ENCODE results near the gene PRUNE2. TPM values are rescaled to one million over a fixed set of nuclear protein-coding genes. Genes with fewer than 3 reads are reported as not detected.

PRUNE2 gene
- total RNA-seq, 2 experiments from 2014 or later = not detected

DNA sequence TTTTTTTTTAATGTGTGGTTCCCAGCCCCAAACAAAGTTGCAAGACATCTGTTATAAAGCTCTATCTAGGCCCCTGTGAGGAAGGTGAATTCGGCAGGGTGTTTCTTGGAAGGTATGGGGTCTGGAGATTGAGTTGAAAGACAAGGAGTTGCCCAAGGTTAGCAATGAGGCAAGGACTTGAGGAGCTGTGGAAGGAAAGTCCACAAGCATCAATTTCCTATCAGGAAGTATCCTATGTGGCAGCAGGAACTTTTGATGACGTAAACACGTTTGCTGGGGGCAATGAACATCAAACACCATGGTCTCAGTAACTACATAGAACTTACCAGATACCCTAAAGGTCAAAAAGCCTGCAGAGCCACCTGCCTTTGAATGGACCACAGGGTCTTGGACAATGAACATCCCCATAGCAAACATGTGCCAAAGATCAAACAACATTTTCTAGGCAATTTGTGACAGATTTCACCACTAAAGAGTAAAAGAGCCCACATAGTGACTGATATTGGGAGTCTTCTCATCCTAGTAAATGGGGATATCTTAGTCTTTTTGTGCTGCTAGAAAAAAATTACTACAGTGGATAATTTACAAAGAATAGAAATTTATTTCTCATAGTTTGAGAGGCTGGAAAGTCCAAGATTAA, 301.9 kb downstream of the PRUNE2 start:
- TF ChIP-seq, protein P1, sequence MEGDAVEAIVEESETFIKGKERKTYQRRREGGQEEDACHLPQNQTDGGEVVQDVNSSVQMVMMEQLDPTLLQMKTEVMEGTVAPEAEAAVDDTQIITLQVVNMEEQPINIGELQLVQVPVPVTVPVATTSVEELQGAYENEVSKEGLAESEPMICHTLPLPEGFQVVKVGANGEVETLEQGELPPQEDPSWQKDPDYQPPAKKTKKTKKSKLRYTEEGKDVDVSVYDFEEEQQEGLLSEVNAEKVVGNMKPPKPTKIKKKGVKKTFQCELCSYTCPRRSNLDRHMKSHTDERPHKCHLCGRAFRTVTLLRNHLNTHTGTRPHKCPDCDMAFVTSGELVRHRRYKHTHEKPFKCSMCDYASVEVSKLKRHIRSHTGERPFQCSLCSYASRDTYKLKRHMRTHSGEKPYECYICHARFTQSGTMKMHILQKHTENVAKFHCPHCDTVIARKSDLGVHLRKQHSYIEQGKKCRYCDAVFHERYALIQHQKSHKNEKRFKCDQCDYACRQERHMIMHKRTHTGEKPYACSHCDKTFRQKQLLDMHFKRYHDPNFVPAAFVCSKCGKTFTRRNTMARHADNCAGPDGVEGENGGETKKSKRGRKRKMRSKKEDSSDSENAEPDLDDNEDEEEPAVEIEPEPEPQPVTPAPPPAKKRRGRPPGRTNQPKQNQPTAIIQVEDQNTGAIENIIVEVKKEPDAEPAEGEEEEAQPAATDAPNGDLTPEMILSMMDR (IDR thresholded peaks at IDR 0.05) = no peak
- Histone ChIP-seq H3K9me3 (ENCODE audit: control insufficient read depth in 1 of 2, insufficient read depth in 1 of 2, low read length in 2 of 2) (no peaks in the 10 kb centered on the region), H3K4me1 (ENCODE audit: insufficient read depth, low read length) (no peaks in the 10 kb centered on the region), H3K27me3 (ENCODE audit: control insufficient read depth in 1 of 2, insufficient read depth in 2 of 2, low read length in 2 of 2) (no peaks in the 10 kb centered on the region), H3K27ac (ENCODE audit: low read depth in 1 of 2, low read length in 2 of 2) (no peak overlapping the region), H3K4me3 (ENCODE audit: low read length) (no peak overlapping the region), H3K36me3 (ENCODE audit: insufficient read depth, low read length) (no peaks in the 10 kb centered on the region)
- Mint-ChIP-seq H3K27me3 (peaks cover 11% of the 10 kb centered on the region), H3K4me1 (ENCODE audit: low read depth) (no peaks in the 10 kb centered on the region), H3K36me3 (ENCODE audit: low read depth) (no peaks in the 10 kb centered on the region), H3K27ac (no peak overlapping the region), H3K4me3 (no peak overlapping the region), H3K9me3 (no peaks in the 10 kb centered on the region)
- intact Hi-C loops (cut with DNase I, micrococcal nuclease) = no loop called here
- CTCF ChIA-PET = no interaction called here
- ATAC-seq (ENCODE audit: poor library complexity) (no peak), DNase-seq (no peak)
- POLR2A ChIA-PET = no interaction called here

DNA sequence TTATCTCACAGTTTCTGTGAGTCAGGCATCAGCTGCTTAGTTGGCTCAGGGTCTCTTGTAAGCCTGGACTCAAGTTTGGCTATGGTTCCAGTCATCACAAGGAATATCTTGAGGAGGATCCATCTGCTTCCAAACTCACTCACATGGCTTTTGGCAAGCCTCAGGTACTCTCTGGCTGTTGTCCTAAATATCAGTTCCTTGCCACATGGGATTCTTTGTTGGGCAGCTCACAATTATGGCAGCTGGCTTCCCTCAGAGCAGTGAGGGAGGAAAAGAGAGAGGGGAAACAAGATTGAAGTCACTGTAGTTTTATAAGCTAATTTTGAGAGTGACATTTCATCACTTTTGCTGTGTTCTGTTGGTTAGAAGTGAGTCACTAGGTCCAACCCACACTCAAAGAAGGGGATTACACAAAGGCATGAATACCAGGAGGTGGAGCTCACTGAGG, 302.4 kb downstream of the PRUNE2 start:
- H3K27ac Mint-ChIP-seq = no peak overlapping the region
- no peak for ATAC-seq (ENCODE audit: poor library complexity)
- Histone ChIP-seq H3K4me1 (ENCODE audit: insufficient read depth, low read length) (no peaks in the 10 kb centered on the region), H3K4me3 (ENCODE audit: low read length) (no peak overlapping the region), H3K27me3 (ENCODE audit: control insufficient read depth in 1 of 2, insufficient read depth in 2 of 2, low read length in 2 of 2) (no peaks in the 10 kb centered on the region), H3K36me3 (ENCODE audit: insufficient read depth, low read length) (no peaks in the 10 kb centered on the region), H3K27ac (ENCODE audit: low read depth in 1 of 2, low read length in 2 of 2) (no peak overlapping the region), H3K9me3 (ENCODE audit: control insufficient read depth in 1 of 2, insufficient read depth in 1 of 2, low read length in 2 of 2) (no peaks in the 10 kb centered on the region)
- H3K36me3 Mint-ChIP-seq (ENCODE audit: low read depth) = no peaks in the 10 kb centered on the region
- TF ChIP-seq, protein P1 (IDR thresholded peaks at IDR 0.05) = no peak
- ChIA-PET POLR2A (no interaction called here), CTCF (no interaction called here)
- H3K27me3 Mint-ChIP-seq = peaks cover 11% of the 10 kb centered on the region
- H3K4me1 Mint-ChIP-seq (ENCODE audit: low read depth) = no peaks in the 10 kb centered on the region
- DNase-seq = peak in 2 of 14 experiments; percentile 20 to 32
- H3K4me3 Mint-ChIP-seq = no peak overlapping the region
- no peaks in the 10 kb centered on the region for H3K9me3 Mint-ChIP-seq
- intact Hi-C loops (cut with DNase I, micrococcal nuclease) = no loop called here

DNA sequence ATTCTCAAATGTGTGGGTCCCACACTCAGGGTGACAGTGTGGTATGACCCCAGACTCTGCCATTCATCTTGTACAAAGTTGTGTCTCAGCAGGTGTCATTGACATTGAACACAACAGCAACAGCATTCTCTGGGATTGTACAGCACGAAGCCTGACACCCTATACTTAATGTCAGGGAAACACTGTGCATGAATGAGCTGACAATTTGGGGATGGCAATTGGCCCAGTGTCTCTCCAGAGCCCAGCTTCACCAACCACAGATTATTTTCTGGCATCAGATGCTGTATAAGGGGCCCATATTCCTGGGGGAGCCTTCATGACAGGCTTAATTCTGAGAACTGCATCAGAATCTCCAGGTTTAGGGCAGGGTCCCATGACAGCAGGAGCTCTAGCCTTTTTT, 303.7 kb downstream of the PRUNE2 start:
- peaks cover 6% of the 10 kb centered on the region for H3K27me3 Mint-ChIP-seq
- no peaks in the 10 kb centered on the region for H3K36me3 ChIP-seq (ENCODE audit: insufficient read depth, low read length)
- H3K4me3 ChIP-seq (ENCODE audit: low read length) = no peak overlapping the region
- no peaks in the 10 kb centered on the region for H3K36me3 Mint-ChIP-seq (ENCODE audit: low read depth)
- no peaks in the 10 kb centered on the region for H3K27me3 ChIP-seq (ENCODE audit: control insufficient read depth in 1 of 2, insufficient read depth in 2 of 2, low read length in 2 of 2)
- H3K4me1 Mint-ChIP-seq (ENCODE audit: low read depth) = no peaks in the 10 kb centered on the region
- H3K27ac Mint-ChIP-seq = no peak overlapping the region
- H3K27ac ChIP-seq (ENCODE audit: low read depth in 1 of 2, low read length in 2 of 2) = no peak overlapping the region
- TF ChIP-seq, protein P1 (IDR thresholded peaks at IDR 0.05) = no peak
- ATAC-seq (ENCODE audit: poor library complexity) = no peak
- H3K4me3 Mint-ChIP-seq = no peak overlapping the region
- no peaks in the 10 kb centered on the region for H3K9me3 Mint-ChIP-seq
- no peaks in the 10 kb centered on the region for H3K9me3 ChIP-seq (ENCODE audit: control insufficient read depth in 1 of 2, insufficient read depth in 1 of 2, low read length in 2 of 2)
- POLR2A ChIA-PET = no interaction called here
- intact Hi-C loops (cut with DNase I, micrococcal nuclease) = no loop called here
- CTCF ChIA-PET = no interaction called here
- H3K4me1 ChIP-seq (ENCODE audit: insufficient read depth, low read length) = no peaks in the 10 kb centered on the region
- DNase-seq = no peak
